ENCODE results near the gene TAF8.

GRCh38 chr6:42007286-42008137 lies 42.8 kb upstream of the TAF8 start:
- no peak for TF ChIP-seq CTCF (IDR thresholded peaks at IDR 0.05)
- TF ChIP-seq POLR2A (IDR thresholded peaks at IDR 0.05), result no peak

Data from esophagus squamous epithelium (tissue), 4 donors.